Measurements from ENCODE around the gene ATG5.

ATG5 gene

GRCh38 chr6:106325336-106326178 lies at the start of gene ATG5:
Gene ATG5, minus strand, starts transcription at chr6:106325760. Its CDS starts 9,552 bp downstream, at chr6:106316208.
- DNase-seq (ENCODE audit: low read depth): peak; percentile 100

GRCh38 chr6:106373502-106374239 lies 48.1 kb upstream of the ATG5 start:
- DNase-seq (ENCODE audit: low read depth): no peak

GRCh38 chr6:106372838-106373501 lies 47.4 kb upstream of the ATG5 start:
- no peak for DNase-seq (ENCODE audit: low read depth)

GRCh38 chr6:106370639-106371038 lies 45.1 kb upstream of the ATG5 start:
- DNase-seq (ENCODE audit: low read depth): no peak

- DNase-seq (ENCODE audit: low read depth): no peak
Measured at GRCh38 chr6:106369739-106370138, 44.2 kb upstream of the ATG5 start.

GRCh38 chr6:106363401-106364138 lies 38.0 kb upstream of the ATG5 start:
- DNase-seq (ENCODE audit: low read depth): no peak

- DNase-seq (ENCODE audit: low read depth): peak; percentile 11
Measured at GRCh38 chr6:106360989-106361430, 35.5 kb upstream of the ATG5 start.

- peak; percentile 28 for DNase-seq (ENCODE audit: low read depth)
Measured at GRCh38 chr6:106360410-106360988, 34.9 kb upstream of the ATG5 start, which contains the start of gene CRYBG1. Gene CRYBG1, plus strand, starts transcription at chr6:106360717. Its CDS starts 192 bp downstream, at chr6:106360909.

- DNase-seq (ENCODE audit: low read depth): no peak
Measured at GRCh38 chr6:106359959-106360409, 34.4 kb upstream of the ATG5 start.

GRCh38 chr6:106356378-106356777 lies 30.8 kb upstream of the ATG5 start:
- DNase-seq (ENCODE audit: low read depth): no peak

- no peak for DNase-seq (ENCODE audit: low read depth)
Measured at GRCh38 chr6:106347219-106347618, 21.7 kb upstream of the ATG5 start.

GRCh38 chr6:106339334-106340029 lies 13.9 kb upstream of the ATG5 start:
- peak; percentile 29 for DNase-seq (ENCODE audit: low read depth)

- peak; percentile 17 for DNase-seq (ENCODE audit: low read depth)
Measured at GRCh38 chr6:106334646-106335448, 9.3 kb upstream of the ATG5 start.

GRCh38 chr6:106324726-106325335 lies 729 bp downstream of the ATG5 start:
- DNase-seq (ENCODE audit: low read depth): no peak

GRCh38 chr6:106321940-106322339 lies 3.6 kb downstream of the ATG5 start:
- no peak for DNase-seq (ENCODE audit: low read depth)

GRCh38 chr6:106318851-106319250 lies 6.7 kb downstream of the ATG5 start:
- DNase-seq (ENCODE audit: low read depth): no peak

- no peak for DNase-seq (ENCODE audit: low read depth)
Measured at GRCh38 chr6:106318061-106318460, 7.5 kb downstream of the ATG5 start.

GRCh38 chr6:106316375-106316766 lies 9.2 kb downstream of the ATG5 start:
- DNase-seq (ENCODE audit: low read depth): no peak

- no peak for DNase-seq (ENCODE audit: low read depth)
Measured at GRCh38 chr6:106315765-106316374, 9.7 kb downstream of the ATG5 start.

Measured in activated gamma-delta T cell treated with anti-CD3 and anti-CD28 coated beads, Interleukin-2, amount 50 U/mL, for 16 hours (primary cell).